HFF-Myc (cell line): ENCODE measurements around the gene KIAA1210.
"Not testable (repeated sequence)": the region's sequence is repeated elsewhere in the genome, so short reads cannot be mapped to it uniquely, and the experiment has no call there.

Experiments
- DNase-seq: peaks from one replicate; pipeline ENCODE4 v3.0.0-alpha.2; 2011; ENCODE audit warnings: low read depth; ENCODE audit errors: extremely low read depth
- H3K4me3 ChIP-seq: replicated peaks from 2 replicates; pipeline ENCODE4 v1.5.1; 2011; ENCODE audit warnings: low read depth, mild to moderate bottlenecking, control low read depth, low read length
- CTCF ChIP-seq: IDR thresholded peaks from 2 replicates; pipeline ENCODE4 v1.5.1; 2012; ENCODE audit warnings: mild to moderate bottlenecking, low read depth, low read length, control low read depth; ENCODE audit errors: missing control alignments

The KIAA1210 gene

DNA sequence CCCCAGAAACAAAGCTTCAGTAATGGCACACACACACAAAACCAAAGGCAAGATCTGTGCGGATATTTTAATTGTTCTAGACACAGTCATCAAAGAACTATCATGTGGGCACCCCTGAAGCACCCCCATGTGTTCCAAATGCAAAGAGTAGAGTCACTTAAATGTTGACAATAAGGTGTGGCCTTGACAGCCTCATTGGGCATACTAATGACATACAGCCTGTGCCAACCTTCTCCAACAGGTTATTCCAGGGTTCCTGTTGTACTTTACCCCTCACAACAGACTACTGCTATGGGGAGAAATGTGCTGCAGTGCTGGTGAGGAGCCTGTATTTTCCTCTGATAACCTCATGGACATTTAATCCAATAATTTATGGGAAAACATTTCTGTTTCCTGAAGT lies 84.6 kb downstream of the KIAA1210 start:
- DNase-seq, result no peak
- TF ChIP-seq CTCF, result no peak
- no peak overlapping the region for H3K4me3 ChIP-seq

GRCh38 chrX:119042040-119042439 lies 85.6 kb downstream of the KIAA1210 start:
- no peak for DNase-seq
- no peak for TF ChIP-seq CTCF
- no peak overlapping the region for H3K4me3 ChIP-seq

DNA sequence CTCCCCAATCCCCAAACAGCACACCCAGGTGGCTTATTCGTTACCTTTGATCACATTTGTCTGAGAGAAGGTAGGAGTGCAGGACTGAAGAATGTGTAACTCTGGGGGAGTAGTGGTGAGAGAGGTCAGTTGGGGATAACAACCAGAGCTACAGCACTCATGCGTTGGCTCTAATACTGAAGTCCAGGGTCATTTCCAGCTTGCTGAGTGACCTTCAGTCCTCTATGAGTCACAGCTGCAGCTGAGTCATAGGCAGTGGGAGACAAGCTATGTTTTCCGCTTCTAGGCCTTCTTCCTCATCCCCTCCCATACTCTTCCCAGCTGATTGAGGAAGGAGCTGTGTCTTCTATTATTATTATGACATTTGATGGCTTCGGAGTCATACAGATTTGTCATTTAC lies 86.4 kb downstream of the KIAA1210 start:
- H3K4me3 ChIP-seq, result no peak overlapping the region

DNA sequence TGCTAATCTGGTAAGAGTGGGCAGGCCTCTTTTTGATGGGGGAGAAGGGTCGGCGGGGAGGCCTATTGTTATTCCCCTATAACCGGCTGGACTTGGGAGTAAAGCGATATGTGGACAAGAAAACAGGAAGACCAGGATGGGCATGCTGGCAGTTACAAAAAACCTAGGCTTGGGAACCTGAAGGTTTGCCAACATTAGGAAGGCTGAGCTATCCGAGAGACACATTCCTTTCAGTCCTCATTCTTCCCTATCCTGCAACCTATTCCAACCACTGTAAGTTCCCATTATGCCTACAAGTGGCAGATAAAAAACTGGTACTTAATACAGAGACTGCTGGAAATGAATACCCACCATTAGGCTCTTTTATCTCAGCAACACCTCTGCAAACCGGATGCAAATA lies 87.2 kb downstream of the KIAA1210 start:
- no peak for DNase-seq

More for the DNA sequence above, 86.4 kb downstream of the KIAA1210 start:
- DNase-seq, result peak; percentile 33
- no peak for TF ChIP-seq CTCF

GRCh38 chrX:119036107-119037029 lies 91.2 kb downstream of the KIAA1210 start:
- no peak for DNase-seq
- no peak for TF ChIP-seq CTCF
- H3K4me3 ChIP-seq, result no peak overlapping the region

More for the DNA sequence above, 87.2 kb downstream of the KIAA1210 start:
- TF ChIP-seq CTCF, result no peak
- H3K4me3 ChIP-seq, result no peak overlapping the region

DNA sequence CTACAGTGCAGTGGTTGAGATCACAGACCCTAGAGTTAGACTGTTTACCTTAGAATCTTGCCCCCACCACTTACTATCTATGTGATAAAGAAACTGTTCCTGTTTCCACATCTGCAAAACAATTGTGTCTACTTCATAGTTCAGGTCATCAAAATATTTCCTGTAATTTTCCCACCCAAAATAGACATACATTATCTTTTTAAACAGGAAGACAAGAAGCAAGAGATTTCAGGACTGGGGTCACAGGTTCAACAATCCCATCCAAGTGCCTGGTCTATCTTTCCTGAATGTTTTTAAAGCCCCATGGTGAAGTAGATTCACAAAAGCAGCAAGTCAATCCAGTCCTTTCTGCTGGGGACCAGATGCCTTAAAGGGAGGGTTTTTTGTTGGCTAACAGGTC lies 96.6 kb downstream of the KIAA1210 start:
- TF ChIP-seq CTCF, result no peak
- no peak for DNase-seq
- H3K4me3 ChIP-seq, result no peak overlapping the region

DNA sequence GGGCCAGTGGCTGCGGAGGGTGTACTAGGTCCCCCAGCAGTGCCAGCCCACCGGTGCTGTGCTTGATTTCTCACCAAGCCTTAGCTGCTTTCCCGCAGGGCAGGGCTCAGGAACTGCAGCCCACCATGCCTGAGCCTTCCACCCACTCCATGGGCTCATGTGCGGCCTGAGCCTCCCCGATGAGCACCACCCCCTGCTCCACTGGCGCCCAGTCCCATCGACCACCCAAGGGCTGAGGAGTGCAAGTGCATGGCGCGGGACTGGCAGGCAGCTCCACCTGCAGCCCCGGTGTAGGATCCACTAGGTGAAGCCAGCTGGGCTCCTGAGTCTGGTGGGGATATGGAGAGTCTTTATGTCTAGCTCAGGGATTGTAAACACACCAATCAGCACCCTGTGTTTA lies 98.0 kb downstream of the KIAA1210 start:
- DNase-seq, H3K4me3 ChIP-seq: not testable (repeated sequence)
